ENCODE data around the gene ETNK1. TPM values are rescaled to one million over a fixed set of nuclear protein-coding genes. Genes with fewer than 3 reads are reported as not detected.

Gene ETNK1
- total and polyA plus RNA-seq, 12 donors: 16.8 to 79.2 (median 51.5) TPM

- DNase-seq: no peak
- Histone ChIP-seq H3K4me1 (replicated peaks in 1 of 2) (no peaks in the 10 kb centered on the region), H3K27ac (no peak overlapping the region), H3K9me3 (replicated peaks in 1 of 3) (no peaks in the 10 kb centered on the region), H3K27me3 (no peaks in the 10 kb centered on the region), H3K4me3 (no peak overlapping the region), H3K36me3 (replicated peaks in 1 of 2) (no peaks in the 10 kb centered on the region)
- WGBS, 4 donors: 10 to 22% (median 19%) methylated on average over 2 of the region's 2 CpGs
- TF ChIP-seq CTCF (IDR thresholded peaks at IDR 0.05) (no peak), POLR2A (IDR thresholded peaks at IDR 0.05) (no peak)
- intact Hi-C loops (cut with DNase I): no loop called here
Measured at GRCh38 chr12:22598141-22598762, 26.7 kb upstream of the ETNK1 start.

DNA sequence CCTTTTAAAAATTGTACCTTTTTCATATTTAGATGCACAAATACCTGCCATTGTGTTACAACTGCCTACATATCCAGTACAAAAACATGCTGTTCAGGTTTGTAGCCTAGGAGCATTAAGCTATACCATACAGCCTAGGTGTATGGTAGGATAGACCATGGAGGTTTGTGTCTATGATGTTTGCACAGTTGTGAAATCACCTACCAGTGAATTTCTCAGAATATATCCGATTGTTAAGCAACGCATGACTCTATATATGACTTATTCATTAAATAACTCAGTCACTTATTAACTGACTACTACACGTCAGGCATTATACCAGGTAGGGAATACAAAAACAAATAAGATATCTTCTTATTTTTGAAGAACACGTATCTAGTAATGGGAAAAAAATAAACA, 26.2 kb upstream of the ETNK1 start:
- Histone ChIP-seq H3K4me3 (no peak overlapping the region), H3K36me3 (replicated peaks in 1 of 2) (no peaks in the 10 kb centered on the region), H3K9me3 (replicated peaks in 1 of 3) (no peaks in the 10 kb centered on the region), H3K27ac (no peak overlapping the region), H3K4me1 (replicated peaks in 1 of 2) (no peaks in the 10 kb centered on the region), H3K27me3 (no peaks in the 10 kb centered on the region)
- WGBS, 4 donors: 84 to 92% (median 87%) methylated on average over 4 of the region's 4 CpGs
- DNase-seq: no peak
- no peak for TF ChIP-seq CTCF (IDR thresholded peaks at IDR 0.05)
- no peak for TF ChIP-seq POLR2A (IDR thresholded peaks at IDR 0.05)
- intact Hi-C loops (cut with DNase I): no loop called here

DNA sequence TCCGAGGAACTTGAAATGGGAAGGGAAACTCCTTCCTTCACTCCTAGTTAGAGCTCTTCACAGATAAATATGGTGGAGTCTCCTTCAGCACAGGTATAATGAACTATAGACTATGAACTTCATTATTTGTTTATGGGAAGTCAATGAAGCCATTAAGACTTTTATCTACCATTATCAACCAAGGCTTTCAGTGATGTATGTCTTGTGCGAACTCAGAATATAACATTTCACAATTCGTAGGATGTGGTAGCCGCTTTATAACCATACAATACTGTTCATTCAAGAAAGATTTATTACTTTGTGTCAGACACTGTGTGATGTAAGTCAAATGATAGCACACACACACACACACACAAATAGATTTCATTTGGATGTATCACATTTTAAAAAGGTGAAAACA, 24.8 kb upstream of the ETNK1 start:
- TF ChIP-seq CTCF (IDR thresholded peaks at IDR 0.05): no peak
- no peak for TF ChIP-seq POLR2A (IDR thresholded peaks at IDR 0.05)
- H3K27me3 ChIP-seq: no peaks in the 10 kb centered on the region
- no peaks in the 10 kb centered on the region for H3K4me1 ChIP-seq (replicated peaks in 1 of 2)
- no peak overlapping the region for H3K27ac ChIP-seq
- no peaks in the 10 kb centered on the region for H3K9me3 ChIP-seq (replicated peaks in 1 of 3)
- intact Hi-C loops (cut with DNase I): no loop called here
- DNase-seq: no peak
- H3K36me3 ChIP-seq (replicated peaks in 1 of 2): no peaks in the 10 kb centered on the region
- WGBS, 4 donors: 80 to 95% (median 86%) methylated on average over 3 to 4 of the region's 4 CpGs
- no peak overlapping the region for H3K4me3 ChIP-seq

- intact Hi-C loops (cut with DNase I): no loop called here
- no peak for TF ChIP-seq CTCF (IDR thresholded peaks at IDR 0.05)
- TF ChIP-seq POLR2A (IDR thresholded peaks at IDR 0.05): no peak
- no peak overlapping the region for H3K4me3 ChIP-seq
- 39 to 60% (median 57%) methylated on average over 4 of the region's 4 CpGs for WGBS, 4 donors
- no peak for DNase-seq
- H3K27ac ChIP-seq: no peak overlapping the region
- no peaks in the 10 kb centered on the region for H3K9me3 ChIP-seq (replicated peaks in 1 of 3)
- no peaks in the 10 kb centered on the region for H3K4me1 ChIP-seq (replicated peaks in 1 of 2)
- H3K27me3 ChIP-seq: no peaks in the 10 kb centered on the region
- H3K36me3 ChIP-seq (replicated peaks in 1 of 2): no peaks in the 10 kb centered on the region
Measured at GRCh38 chr12:22609501-22609900, 15.5 kb upstream of the ETNK1 start.
